Frontal cortex (tissue), 4 donors: ENCODE results near the gene LIPA. TPM values are rescaled to one million over a fixed set of nuclear protein-coding genes. Genes with fewer than 3 reads are reported as not detected.
"Not testable (repeated sequence)": the region's sequence is repeated elsewhere in the genome, so short reads cannot be mapped to it uniquely, and the experiment has no call there.

Source experiments
- DNase-seq, 2 donors: peaks; one replicate each; pipeline ENCODE4 v3.0.0; 2012; ENCODE audit warnings: low spot score in 2 of 2
- FAIRE-seq: peaks from 2 replicates; lab custom pipeline; 2012; peaks lifted over from hg19 to GRCh38; lab: Jason Lieb, UNC
- total RNA-seq: library from RNA; depleted of rRNA; stranded (reverse); fragments of >200 nt; gene quantifications from one replicate; pipeline ENCODE4 v1.2.3, GENCODE V29; 2014
- donor health status: control.
- donor health status: control.
- donor health status: control.

LIPA gene
- total RNA-seq, 1 donor from 2014 or later: 38.7 TPM

- FAIRE-seq (no peak), DNase-seq (no peak)
These were observed 22.1 kb upstream of the LIPA start for GRCh38 chr10:89273680-89274079.

- DNase-seq (no peak), FAIRE-seq (no peak)
These were observed 20.0 kb upstream of the LIPA start for GRCh38 chr10:89271532-89271931.

DNA sequence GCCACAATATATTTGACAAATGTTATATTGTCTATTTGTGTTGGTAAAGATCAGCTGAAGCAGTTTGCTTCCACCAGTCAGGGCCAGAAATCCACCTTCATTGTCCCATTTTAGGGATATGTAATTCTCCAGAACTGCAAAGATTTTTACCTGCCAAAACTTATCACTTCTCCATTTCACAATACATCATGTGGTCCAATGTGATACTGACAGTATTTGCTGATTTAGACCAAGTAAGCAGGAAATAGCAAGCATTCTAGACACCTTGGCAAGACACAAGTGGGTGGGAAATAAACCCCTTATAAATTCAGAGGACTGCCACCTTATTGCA lies 18.5 kb upstream of the LIPA start:
- DNase-seq (no peak), FAIRE-seq (no peak)

GRCh38 chr10:89269433-89270152 lies 18.0 kb upstream of the LIPA start:
- FAIRE-seq (no peak), DNase-seq (no peak)

DNA sequence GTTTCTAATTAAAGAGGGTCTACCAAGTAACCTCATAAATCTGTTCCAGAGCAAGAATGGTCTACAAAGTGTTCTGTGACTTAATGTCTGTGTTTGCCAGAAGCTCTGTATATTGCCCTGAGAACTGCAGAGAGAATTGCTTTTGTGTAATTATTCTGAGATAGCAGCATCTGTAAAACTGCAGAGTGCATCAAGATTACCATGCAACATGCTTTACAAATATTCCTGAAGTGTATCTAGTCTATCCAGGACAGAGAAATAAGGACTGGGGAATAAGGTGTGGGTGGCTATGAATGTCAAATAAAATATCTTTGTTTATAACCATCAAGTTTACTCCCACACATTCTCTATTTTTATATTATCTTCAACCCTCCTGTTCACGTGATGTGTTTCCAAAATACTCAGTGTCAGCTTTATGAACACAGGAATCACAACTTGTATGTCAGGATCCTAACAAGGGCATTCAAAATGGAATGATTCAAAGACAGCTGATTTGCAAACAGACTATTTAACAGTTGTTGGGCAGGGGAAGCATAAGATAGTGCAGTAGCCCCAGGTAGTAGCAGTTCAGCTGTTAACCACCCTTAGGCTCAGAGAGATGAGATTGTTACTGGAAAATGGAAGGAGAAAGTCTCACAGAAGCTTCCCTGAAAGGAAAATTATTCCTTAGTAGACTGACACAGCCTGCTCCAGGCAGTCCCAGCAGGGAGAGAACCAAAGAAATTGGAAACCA lies 15.3 kb upstream of the LIPA start:
- DNase-seq: no peak
- no peak for FAIRE-seq

- FAIRE-seq (no peak), DNase-seq (no peak)
These were observed 12.0 kb upstream of the LIPA start for GRCh38 chr10:89263531-89263930.

GRCh38 chr10:89263091-89263490 lies 11.5 kb upstream of the LIPA start:
- no peak for DNase-seq
- no peak for FAIRE-seq

DNA sequence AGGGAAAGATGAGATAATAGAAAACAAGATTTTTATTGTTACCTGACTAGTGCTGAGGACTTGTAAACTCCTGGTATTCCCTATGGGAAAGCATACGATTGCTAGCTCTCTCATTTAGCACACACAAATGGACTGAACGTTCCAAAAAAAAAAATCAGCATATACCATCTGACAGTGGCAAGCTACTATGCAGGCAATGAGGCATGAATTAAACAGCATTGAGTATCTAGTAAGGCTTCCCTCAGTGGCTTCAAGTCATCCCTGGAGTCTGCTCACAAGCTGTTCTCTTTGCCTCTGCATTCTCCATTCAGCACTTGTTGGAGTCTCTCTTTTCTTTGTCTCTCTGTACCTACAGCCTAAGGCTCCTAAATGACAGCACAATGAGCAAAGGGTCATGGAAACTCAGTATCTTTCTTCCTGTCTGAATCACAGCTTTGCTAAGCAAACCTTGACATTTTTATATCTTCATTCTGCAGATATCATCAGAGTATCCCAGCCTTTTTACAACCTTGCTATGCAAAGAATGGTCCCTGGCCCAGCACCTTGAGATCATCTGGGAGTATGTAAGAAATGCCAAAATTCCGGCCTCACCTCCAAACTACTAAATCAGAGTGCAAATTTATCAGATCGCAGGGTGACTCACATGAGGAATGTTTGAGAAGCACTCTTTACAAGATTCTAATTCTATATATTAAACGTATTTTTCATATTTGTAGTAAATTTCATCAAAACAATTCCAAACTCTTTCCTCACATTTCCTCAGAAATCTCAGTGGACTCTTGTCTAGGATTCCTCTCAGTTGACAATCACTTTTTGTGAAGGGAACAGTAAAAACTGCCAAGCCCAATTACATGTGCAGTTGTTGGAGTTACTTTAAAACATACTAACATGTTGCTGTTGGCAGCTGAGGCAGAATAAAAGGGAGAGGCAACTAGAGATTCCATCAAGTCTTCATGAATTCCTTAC lies 10.8 kb upstream of the LIPA start:
- FAIRE-seq (no peak), DNase-seq (no peak)

DNA sequence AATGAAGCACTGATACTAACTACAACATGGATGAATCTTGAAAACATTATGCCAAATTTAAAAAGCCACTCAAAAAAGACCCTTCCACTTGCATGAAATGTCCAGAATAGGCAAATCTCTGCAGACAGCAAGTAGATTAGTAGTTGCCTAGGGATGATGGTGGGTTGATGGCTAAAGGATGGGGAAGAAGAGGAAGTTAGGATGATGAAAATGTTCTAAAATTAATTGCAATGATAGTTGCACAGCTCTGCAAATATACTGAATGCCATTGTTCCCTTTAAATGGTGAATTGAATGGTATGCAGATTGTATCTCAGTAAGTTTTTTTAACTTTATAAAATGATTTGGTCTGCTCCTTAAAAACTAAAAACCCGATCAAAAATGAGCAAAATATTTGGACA lies 7.3 kb upstream of the LIPA start:
- DNase-seq (no peak), FAIRE-seq (no peak)

GRCh38 chr10:89257581-89257980 lies 6.0 kb upstream of the LIPA start:
- no peak for FAIRE-seq

DNA sequence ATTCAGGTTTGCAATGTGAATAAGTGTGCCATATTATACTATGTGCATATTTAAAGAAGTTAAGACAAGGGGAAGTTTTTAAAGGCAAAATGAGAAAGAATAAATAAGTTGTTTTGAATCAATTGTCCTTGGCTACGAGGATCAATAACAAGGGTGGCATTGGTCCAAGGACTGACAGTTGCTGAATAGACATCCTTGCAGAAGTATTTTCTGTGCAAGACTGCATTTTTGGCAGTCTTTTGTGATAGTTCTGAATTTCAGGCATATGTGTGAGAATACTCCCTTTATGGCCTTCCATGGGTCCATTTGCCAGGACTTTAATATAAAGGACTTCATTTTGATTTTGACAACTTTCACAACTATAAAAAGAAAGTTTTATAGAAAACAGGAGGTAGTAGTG lies 5.4 kb upstream of the LIPA start:
- FAIRE-seq (no peak), DNase-seq (no peak)

More at GRCh38 chr10:89257581-89257980, 6.0 kb upstream of the LIPA start:
- DNase-seq: no peak

DNA sequence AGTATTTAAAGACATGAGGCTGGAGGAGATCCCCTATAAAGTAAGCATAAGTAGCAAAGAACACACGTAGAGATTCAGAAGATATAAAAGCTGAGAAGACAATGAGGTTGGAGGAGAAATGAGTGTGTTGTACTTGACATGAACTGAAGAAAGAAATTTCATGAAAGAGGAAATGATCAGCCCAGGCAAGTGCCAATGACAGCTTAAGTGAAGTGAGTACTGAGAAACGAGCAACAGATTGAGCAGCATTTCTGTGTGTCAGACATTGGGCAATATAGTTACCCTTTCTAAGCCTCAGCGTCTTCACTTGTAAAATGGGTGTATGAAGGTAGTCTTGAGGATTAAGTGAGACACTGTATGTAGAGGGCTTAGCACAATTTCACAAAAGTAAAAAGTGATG lies 4.8 kb upstream of the LIPA start:
- DNase-seq: no peak
- no peak for FAIRE-seq

DNA sequence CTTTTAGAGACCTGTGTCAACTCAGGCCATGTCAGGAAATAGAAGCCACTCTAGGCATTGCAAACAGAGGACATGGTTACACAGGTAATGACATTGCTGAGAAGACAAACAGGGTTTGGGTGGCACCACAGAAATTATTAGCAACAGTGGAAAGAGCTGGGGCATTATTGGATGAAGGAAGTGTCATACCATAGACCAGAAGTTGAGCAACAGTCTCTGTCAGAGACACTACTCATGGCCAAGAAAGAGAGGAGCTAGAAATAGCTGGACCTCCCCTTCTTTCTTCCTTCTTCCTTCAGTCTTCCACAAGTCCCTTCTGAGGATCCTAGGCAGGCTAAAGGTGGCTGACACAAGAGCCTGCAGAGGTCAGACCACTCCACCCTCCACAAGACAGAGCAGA lies 4.2 kb upstream of the LIPA start:
- DNase-seq: no peak
- no peak for FAIRE-seq

DNA sequence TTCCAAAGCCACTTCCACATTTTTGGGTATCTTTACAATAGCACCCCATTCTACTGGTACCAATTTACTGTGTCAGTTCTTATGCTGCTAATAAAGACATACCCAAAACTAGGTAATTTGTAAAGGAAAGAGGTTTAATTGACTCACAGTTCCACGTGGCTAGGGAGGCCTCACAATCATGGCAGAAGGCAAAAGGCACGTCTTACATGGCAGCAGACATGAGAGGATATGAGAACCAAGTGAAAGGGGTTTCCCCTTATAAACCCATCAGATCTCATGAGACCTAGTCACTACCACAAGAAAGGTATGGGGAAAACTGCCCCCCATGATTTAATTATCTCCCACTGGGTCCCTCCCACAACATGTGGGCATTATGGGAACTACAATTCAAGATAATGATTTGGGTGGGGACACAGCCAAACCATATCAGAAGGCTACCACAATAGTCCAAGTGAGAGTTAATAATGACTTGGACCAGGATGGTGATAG lies 3.6 kb upstream of the LIPA start:
- not testable (repeated sequence) for FAIRE-seq, DNase-seq

- DNase-seq: no peak
- peak; percentile 66 for FAIRE-seq
These were observed 630 bp upstream of the LIPA start for GRCh38 chr10:89252225-89252585.

GRCh38 chr10:89250865-89251408 lies 638 bp downstream of the LIPA start:
- FAIRE-seq (no peak), DNase-seq (no peak)

- DNase-seq: no peak
These were observed 2.6 kb downstream of the LIPA start for GRCh38 chr10:89248990-89249389.

GRCh38 chr10:89247623-89248022 lies 4.0 kb downstream of the LIPA start:
- FAIRE-seq, DNase-seq: not testable (repeated sequence)

More at GRCh38 chr10:89248990-89249389, 2.6 kb downstream of the LIPA start:
- FAIRE-seq: no peak

GRCh38 chr10:89245802-89246201 lies 5.8 kb downstream of the LIPA start:
- no peak for FAIRE-seq

More at GRCh38 chr10:89245802-89246201, 5.8 kb downstream of the LIPA start:
- no peak for DNase-seq
